ENCODE measurements around the gene ADGRL3.

The ADGRL3 gene

DNA sequence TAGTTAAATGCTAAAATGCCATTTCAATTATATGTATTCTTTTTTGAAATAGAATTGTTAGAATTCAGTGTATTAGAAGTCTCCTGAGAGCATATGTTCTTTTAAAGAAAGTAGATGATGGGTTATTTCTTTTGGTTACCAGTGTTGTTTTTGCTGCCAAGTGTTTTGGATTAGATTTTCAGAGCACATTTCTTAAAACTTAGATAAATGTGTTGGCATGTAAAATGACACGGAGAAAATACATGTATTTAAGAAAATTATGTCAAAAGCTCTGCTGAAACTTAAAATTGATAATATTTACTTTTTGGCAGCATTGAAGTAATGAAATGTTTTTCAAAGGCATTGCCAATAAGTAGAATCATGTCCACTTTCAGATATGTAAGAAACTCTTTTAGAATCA, 379.7 kb downstream of the ADGRL3 start:
- DNase-seq (ENCODE audit: low spot score in 2 of 2) (no peak), ATAC-seq (replicated peaks; ENCODE audit: extremely low read depth, poor library complexity, severe bottlenecking) (no peak)
- H3K27ac Mint-ChIP-seq (ENCODE audit: low read depth) = no peak overlapping the region
- H3K4me3 Mint-ChIP-seq = no peak overlapping the region
- H3K36me3 Mint-ChIP-seq (ENCODE audit: insufficient read depth) = no peaks in the 10 kb centered on the region
- H3K27me3 Mint-ChIP-seq = no peaks in the 10 kb centered on the region
- H3K9me3 Mint-ChIP-seq = peaks cover 41% of the 10 kb centered on the region
- H3K4me1 Mint-ChIP-seq = no peaks in the 10 kb centered on the region

DNA sequence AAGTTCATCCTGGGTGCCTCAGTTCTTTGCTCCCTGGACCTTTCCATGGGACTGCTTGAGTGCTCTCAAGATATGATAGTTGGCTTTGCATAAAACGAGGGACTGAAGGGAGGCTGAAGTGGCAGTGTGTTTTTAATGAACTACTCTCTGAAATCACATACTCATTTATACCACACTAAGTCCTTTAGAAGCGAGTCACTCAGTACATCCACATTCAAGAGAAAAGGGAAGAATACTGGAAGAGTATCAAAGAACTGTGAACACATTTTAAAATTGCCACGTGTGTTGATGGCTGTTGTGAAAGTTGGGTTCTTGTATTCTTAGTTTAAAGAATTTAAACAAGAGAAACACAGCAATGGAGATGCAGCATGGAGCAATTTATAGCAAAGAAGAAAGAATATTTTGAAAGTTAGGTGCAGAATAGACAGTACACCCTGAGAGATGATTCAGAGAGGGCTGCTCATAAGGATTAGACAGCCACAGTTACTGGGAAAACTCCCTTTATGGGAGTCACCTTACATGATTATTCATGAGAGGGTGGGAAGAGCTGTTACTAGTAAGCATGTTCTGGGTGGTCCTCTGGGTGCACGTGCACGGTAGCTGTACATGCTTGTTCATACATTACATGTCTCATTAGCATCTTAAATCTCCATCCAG, 380.7 kb downstream of the ADGRL3 start:
- no peak for ATAC-seq (replicated peaks; ENCODE audit: extremely low read depth, poor library complexity, severe bottlenecking)

DNA sequence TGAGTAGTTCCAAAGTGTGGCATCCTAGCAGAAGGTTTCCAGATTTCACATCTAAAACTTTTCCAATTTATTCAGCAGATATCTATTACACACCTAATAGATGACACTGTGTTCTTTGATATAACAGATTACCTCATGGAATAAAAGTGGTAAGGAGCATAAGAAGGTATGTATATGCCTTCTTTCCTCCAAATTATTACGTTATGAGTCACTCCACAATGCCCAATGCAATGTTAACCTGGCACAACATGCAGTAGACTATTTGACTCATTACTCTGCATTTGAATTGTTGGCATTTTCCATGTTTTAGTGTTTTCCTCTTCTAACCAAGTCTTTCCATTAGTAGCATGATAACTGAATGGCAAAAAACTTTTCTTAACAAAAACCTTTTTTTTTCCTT, 383.6 kb downstream of the ADGRL3 start:
- H3K27me3 Mint-ChIP-seq = no peaks in the 10 kb centered on the region
- ATAC-seq (replicated peaks; ENCODE audit: extremely low read depth, poor library complexity, severe bottlenecking) (no peak), DNase-seq (ENCODE audit: low spot score in 2 of 2) (no peak)
- no peak overlapping the region for H3K4me3 Mint-ChIP-seq
- H3K4me1 Mint-ChIP-seq = no peaks in the 10 kb centered on the region
- no peaks in the 10 kb centered on the region for H3K36me3 Mint-ChIP-seq (ENCODE audit: insufficient read depth)
- peaks cover 26% of the 10 kb centered on the region for H3K9me3 Mint-ChIP-seq
- no peak overlapping the region for H3K27ac Mint-ChIP-seq (ENCODE audit: low read depth)

More for the DNA sequence above, 380.7 kb downstream of the ADGRL3 start:
- DNase-seq (ENCODE audit: low spot score in 2 of 2) = no peak
- Mint-ChIP-seq H3K4me3 (no peak overlapping the region), H3K27ac (ENCODE audit: low read depth) (no peak overlapping the region), H3K4me1 (no peaks in the 10 kb centered on the region), H3K36me3 (ENCODE audit: insufficient read depth) (no peaks in the 10 kb centered on the region), H3K27me3 (no peaks in the 10 kb centered on the region), H3K9me3 (peaks cover 41% of the 10 kb centered on the region)

GRCh38 chr4:61588621-61589402, 388.7 kb downstream of the ADGRL3 start:
- H3K36me3 Mint-ChIP-seq (ENCODE audit: insufficient read depth) = no peaks in the 10 kb centered on the region
- no peaks in the 10 kb centered on the region for H3K27me3 Mint-ChIP-seq
- ATAC-seq (replicated peaks; ENCODE audit: extremely low read depth, poor library complexity, severe bottlenecking) (no peak), DNase-seq (ENCODE audit: low spot score in 2 of 2) (no peak)
- peaks cover 4% of the 10 kb centered on the region for H3K9me3 Mint-ChIP-seq
- no peaks in the 10 kb centered on the region for H3K4me1 Mint-ChIP-seq
- H3K27ac Mint-ChIP-seq (ENCODE audit: low read depth) = no peak overlapping the region
- no peak overlapping the region for H3K4me3 Mint-ChIP-seq

DNA sequence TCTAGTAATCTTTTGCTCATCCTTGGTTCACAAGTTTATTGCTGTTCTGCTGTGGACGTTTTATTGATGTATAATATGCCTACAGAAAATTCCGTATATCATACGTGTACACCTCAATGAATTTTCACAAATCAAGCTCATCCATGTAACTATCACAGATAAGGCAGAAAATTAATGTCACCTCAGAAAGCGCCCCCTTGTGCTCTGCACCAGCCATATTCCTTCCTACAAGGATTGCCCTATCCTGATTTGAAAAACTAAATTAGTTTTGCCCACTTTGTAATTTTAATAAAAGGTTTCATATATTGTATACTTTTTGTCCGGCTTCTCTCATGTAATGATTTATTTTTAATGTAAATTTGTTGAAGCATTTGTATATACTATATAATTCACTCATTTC, 390.8 kb downstream of the ADGRL3 start:
- H3K27me3 Mint-ChIP-seq = no peaks in the 10 kb centered on the region
- H3K4me1 Mint-ChIP-seq = no peaks in the 10 kb centered on the region
- no peaks in the 10 kb centered on the region for H3K36me3 Mint-ChIP-seq (ENCODE audit: insufficient read depth)
- no peak for DNase-seq (ENCODE audit: low spot score in 2 of 2)
- H3K9me3 Mint-ChIP-seq = peaks cover 9% of the 10 kb centered on the region
- H3K27ac Mint-ChIP-seq (ENCODE audit: low read depth) = no peak overlapping the region
- no peak for ATAC-seq (replicated peaks; ENCODE audit: extremely low read depth, poor library complexity, severe bottlenecking)
- no peak overlapping the region for H3K4me3 Mint-ChIP-seq

GRCh38 chr4:61596606-61597340, 396.6 kb downstream of the ADGRL3 start:
- Mint-ChIP-seq H3K9me3 (peaks cover 13% of the 10 kb centered on the region), H3K27ac (ENCODE audit: low read depth) (no peak overlapping the region), H3K4me1 (no peaks in the 10 kb centered on the region), H3K27me3 (no peaks in the 10 kb centered on the region), H3K36me3 (ENCODE audit: insufficient read depth) (no peaks in the 10 kb centered on the region), H3K4me3 (no peak overlapping the region)
- no peak for DNase-seq (ENCODE audit: low spot score in 2 of 2)
- ATAC-seq (replicated peaks; ENCODE audit: extremely low read depth, poor library complexity, severe bottlenecking) = no peak

- Mint-ChIP-seq H3K27ac (ENCODE audit: low read depth) (no peak overlapping the region), H3K9me3 (peaks cover 11% of the 10 kb centered on the region), H3K36me3 (ENCODE audit: insufficient read depth) (no peaks in the 10 kb centered on the region), H3K27me3 (no peaks in the 10 kb centered on the region), H3K4me3 (no peak overlapping the region), H3K4me1 (no peaks in the 10 kb centered on the region)
- DNase-seq (ENCODE audit: low spot score in 2 of 2) (no peak), ATAC-seq (replicated peaks; ENCODE audit: extremely low read depth, poor library complexity, severe bottlenecking) (no peak)
These were observed 403.0 kb downstream of the ADGRL3 start for GRCh38 chr4:61603086-61603485.

GRCh38 chr4:61604054-61604453, 403.9 kb downstream of the ADGRL3 start:
- H3K4me3 Mint-ChIP-seq = no peak overlapping the region
- ATAC-seq (replicated peaks; ENCODE audit: extremely low read depth, poor library complexity, severe bottlenecking) = no peak
- DNase-seq (ENCODE audit: low spot score in 2 of 2) = no peak
- no peaks in the 10 kb centered on the region for H3K4me1 Mint-ChIP-seq
- H3K36me3 Mint-ChIP-seq (ENCODE audit: insufficient read depth) = no peaks in the 10 kb centered on the region
- no peaks in the 10 kb centered on the region for H3K27me3 Mint-ChIP-seq
- H3K27ac Mint-ChIP-seq (ENCODE audit: low read depth) = no peak overlapping the region
- H3K9me3 Mint-ChIP-seq = peaks cover 13% of the 10 kb centered on the region

DNA sequence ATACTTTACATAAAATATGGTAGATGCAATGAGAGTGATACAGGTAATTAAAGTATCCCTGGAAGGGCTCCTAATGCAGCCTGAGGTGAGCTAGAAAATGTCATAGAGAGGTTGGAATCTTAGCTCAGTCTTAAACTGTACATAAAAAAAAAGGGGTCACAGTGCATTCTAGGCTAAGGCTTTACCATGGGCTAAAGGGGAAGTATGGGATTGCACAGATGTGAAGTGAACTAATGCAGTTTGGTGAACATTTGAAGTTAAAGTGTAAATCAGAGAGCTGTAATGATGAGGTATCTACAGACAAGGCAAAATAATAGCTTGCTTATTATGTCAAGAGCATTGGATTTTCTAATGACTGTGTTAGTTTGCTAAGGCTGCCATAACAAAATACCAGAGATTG, 405.9 kb downstream of the ADGRL3 start:
- ATAC-seq (replicated peaks; ENCODE audit: extremely low read depth, poor library complexity, severe bottlenecking) (no peak), DNase-seq (ENCODE audit: low spot score in 2 of 2) (no peak)
- Mint-ChIP-seq H3K27me3 (no peaks in the 10 kb centered on the region), H3K4me3 (no peak overlapping the region), H3K36me3 (ENCODE audit: insufficient read depth) (no peaks in the 10 kb centered on the region), H3K4me1 (no peaks in the 10 kb centered on the region), H3K9me3 (peaks cover 13% of the 10 kb centered on the region), H3K27ac (ENCODE audit: low read depth) (no peak overlapping the region)

DNA sequence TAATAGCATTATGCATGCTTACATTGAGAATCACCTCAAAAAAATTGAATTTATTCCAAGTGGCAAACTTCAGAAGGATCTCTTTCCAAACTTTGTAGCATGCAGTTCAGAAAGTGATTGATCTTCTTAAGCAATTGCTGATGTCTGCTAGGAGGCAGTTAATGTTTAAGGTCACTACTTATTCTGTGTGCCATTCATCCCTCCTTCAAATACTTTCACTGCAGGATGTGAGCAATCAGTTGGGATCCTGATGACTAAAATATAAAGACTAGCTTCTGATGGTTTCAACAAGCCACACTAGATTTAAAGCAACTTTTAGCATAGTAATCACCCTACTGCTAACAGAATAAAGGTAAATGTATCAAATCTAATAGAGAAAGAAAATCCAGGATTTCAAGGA, 414.1 kb downstream of the ADGRL3 start:
- H3K27ac Mint-ChIP-seq (ENCODE audit: low read depth) = no peak overlapping the region
- no peak overlapping the region for H3K4me3 Mint-ChIP-seq

GRCh38 chr4:61619528-61619927, 419.4 kb downstream of the ADGRL3 start:
- no peak for DNase-seq (ENCODE audit: low spot score in 2 of 2)

More for the DNA sequence above, 414.1 kb downstream of the ADGRL3 start:
- peaks cover 11% of the 10 kb centered on the region for H3K9me3 Mint-ChIP-seq
- ATAC-seq (replicated peaks; ENCODE audit: extremely low read depth, poor library complexity, severe bottlenecking) (no peak), DNase-seq (ENCODE audit: low spot score in 2 of 2) (no peak)
- no peaks in the 10 kb centered on the region for H3K4me1 Mint-ChIP-seq
- H3K36me3 Mint-ChIP-seq (ENCODE audit: insufficient read depth) = no peaks in the 10 kb centered on the region
- H3K27me3 Mint-ChIP-seq = no peaks in the 10 kb centered on the region

GRCh38 chr4:61628282-61628681, 428.2 kb downstream of the ADGRL3 start:
- Mint-ChIP-seq H3K4me1 (no peaks in the 10 kb centered on the region), H3K27ac (ENCODE audit: low read depth) (no peak overlapping the region), H3K4me3 (no peak overlapping the region), H3K36me3 (ENCODE audit: insufficient read depth) (no peaks in the 10 kb centered on the region), H3K27me3 (no peaks in the 10 kb centered on the region), H3K9me3 (peaks cover 6% of the 10 kb centered on the region)
- DNase-seq (ENCODE audit: low spot score in 2 of 2) (no peak), ATAC-seq (replicated peaks; ENCODE audit: extremely low read depth, poor library complexity, severe bottlenecking) (no peak)

More at GRCh38 chr4:61619528-61619927, 419.4 kb downstream of the ADGRL3 start:
- Mint-ChIP-seq H3K4me1 (no peaks in the 10 kb centered on the region), H3K4me3 (no peak overlapping the region), H3K27ac (ENCODE audit: low read depth) (no peak overlapping the region), H3K36me3 (ENCODE audit: insufficient read depth) (no peaks in the 10 kb centered on the region), H3K9me3 (peaks cover 12% of the 10 kb centered on the region), H3K27me3 (no peaks in the 10 kb centered on the region)
- ATAC-seq (replicated peaks; ENCODE audit: extremely low read depth, poor library complexity, severe bottlenecking) = no peak

- no peak for ATAC-seq (replicated peaks; ENCODE audit: extremely low read depth, poor library complexity, severe bottlenecking)
- H3K27ac Mint-ChIP-seq (ENCODE audit: low read depth) = no peak overlapping the region
- H3K4me3 Mint-ChIP-seq = no peak overlapping the region
- H3K27me3 Mint-ChIP-seq = no peaks in the 10 kb centered on the region
- no peaks in the 10 kb centered on the region for H3K36me3 Mint-ChIP-seq (ENCODE audit: insufficient read depth)
- no peaks in the 10 kb centered on the region for H3K4me1 Mint-ChIP-seq
- no peak for DNase-seq (ENCODE audit: low spot score in 2 of 2)
- H3K9me3 Mint-ChIP-seq = peaks cover 3% of the 10 kb centered on the region
These were observed 428.6 kb downstream of the ADGRL3 start for GRCh38 chr4:61628727-61629126.
